OCI-LY1 (cell line): ENCODE measurements around the gene CCDC102B.

Source experiments
- H2AFZ ChIP-seq: fragments of 200-600 bp; sonication (generic), shearing (Covaris generic); 2 replicates; pipeline ENCODE4 v1.6.0; 2014; ENCODE audit warnings: antibody characterized with exemption, mild to moderate bottlenecking, low read length
- H3F3A ChIP-seq: fragments of 200-600 bp; sonication (generic), shearing (Covaris generic); 2 replicates; pipeline ENCODE4 v1.6.0; 2014; ENCODE audit warnings: mild to moderate bottlenecking, antibody characterized with exemption, low read length, moderate library complexity; ENCODE audit not compliant: insufficient read depth
- H3K27ac ChIP-seq: fragments of 200-600 bp; sonication (generic); 2 replicates; pipeline ENCODE4 v1.5.1; 2014; ENCODE audit warnings: low read length, mixed run types, mild to moderate bottlenecking, low read depth; ENCODE audit not compliant: poor library complexity, severe bottlenecking
- H3K27me3 ChIP-seq: fragments of 200-600 bp; sonication (generic); 2 replicates; pipeline ENCODE4 v1.6.0; 2014; ENCODE audit warnings: antibody characterized with exemption, mild to moderate bottlenecking, low read length, moderate library complexity; ENCODE audit not compliant: insufficient read depth
- H3K36me3 ChIP-seq: fragments of 200-600 bp; sonication (generic); 2 replicates; pipeline ENCODE4 v1.6.1; 2014; ENCODE audit warnings: mild to moderate bottlenecking, antibody characterized with exemption, low read length, moderate library complexity, mixed read lengths; ENCODE audit not compliant: insufficient read depth
- H3K4me1 ChIP-seq: fragments of 200-600 bp; sonication (generic); 2 replicates; pipeline ENCODE4 v1.5.1; 2014; ENCODE audit warnings: mild to moderate bottlenecking, low read length, moderate library complexity; ENCODE audit not compliant: insufficient read depth, severe bottlenecking
- H3K4me2 ChIP-seq: fragments of 200-600 bp; sonication (generic), shearing (Covaris generic); 2 replicates; pipeline ENCODE4 v1.6.1; 2014; ENCODE audit warnings: low read length
- H3K4me3 ChIP-seq: fragments of 200-600 bp; sonication (generic); 2 replicates; pipeline ENCODE4 v1.5.1; 2014; ENCODE audit warnings: low read length, low read depth, mild to moderate bottlenecking, mixed read lengths; ENCODE audit not compliant: poor library complexity, severe bottlenecking
- H3K79me2 ChIP-seq: fragments of 200-600 bp; shearing (Covaris generic); 2 replicates; pipeline ENCODE4 v1.6.1; 2016; ENCODE audit warnings: mixed run types, low read length, mixed read lengths; ENCODE audit not compliant: insufficient read depth
- H3K9ac ChIP-seq: fragments of 200-600 bp; sonication (generic), shearing (Covaris generic); 2 replicates; pipeline ENCODE4 v1.6.1; 2014; ENCODE audit warnings: mild to moderate bottlenecking, low read length, mixed read lengths
- H3K9me2 ChIP-seq: fragments of 200-600 bp; sonication (generic), shearing (Covaris generic); 2 replicates; pipeline ENCODE4 v1.6.1; 2014; ENCODE audit warnings: low read depth, mild to moderate bottlenecking, low read length, mixed read lengths
- H3K9me3 ChIP-seq: fragments of 200-600 bp; shearing (Covaris generic); 2 replicates; pipeline ENCODE4 v1.6.1; 2014; ENCODE audit warnings: low read length, mixed read lengths
- H4K20me1 ChIP-seq: fragments of 200-600 bp; sonication (generic), shearing (Covaris generic); 2 replicates; pipeline ENCODE4 v1.6.0; 2016; ENCODE audit warnings: mild to moderate bottlenecking, low read length; ENCODE audit not compliant: insufficient read depth
- CTCF ChIP-seq: fragments of 200-600 bp; sonication (generic), shearing (Covaris generic); IDR thresholded peaks from 2 replicates; pipeline ENCODE4 v1.5.1; 2017; ENCODE audit warnings: mild to moderate bottlenecking, antibody characterized with exemption, low read length, moderate library complexity, mixed read lengths
- EZH2 ChIP-seq: fragments of 200-600 bp; sonication (generic), shearing (Covaris generic); IDR thresholded peaks from 2 replicates; pipeline ENCODE4 v1.8.0; 2017; ENCODE audit warnings: borderline replicate concordance, mixed run types, mild to moderate bottlenecking, antibody characterized with exemption, low read length, moderate library complexity, mixed read lengths

CCDC102B gene

GRCh38 chr18:68915061-68915460 lies 117.2 kb downstream of the CCDC102B start:
- no peak overlapping the region for H3K27ac ChIP-seq
- no peaks in the 10 kb centered on the region for H3K36me3 ChIP-seq
- no peak overlapping the region for H2AFZ ChIP-seq
- H3F3A ChIP-seq: no peaks in the 10 kb centered on the region
- TF ChIP-seq EZH2 (no peak), CTCF (no peak)
- no peaks in the 10 kb centered on the region for H3K9me3 ChIP-seq
- H3K27me3 ChIP-seq: no peaks in the 10 kb centered on the region
- no peaks in the 10 kb centered on the region for H4K20me1 ChIP-seq
- no peaks in the 10 kb centered on the region for H3K9me2 ChIP-seq
- no peaks in the 10 kb centered on the region for H3K4me1 ChIP-seq
- no peak overlapping the region for H3K4me2 ChIP-seq
- no peak overlapping the region for H3K4me3 ChIP-seq
- H3K79me2 ChIP-seq: no peaks in the 10 kb centered on the region
- H3K9ac ChIP-seq: no peak overlapping the region

GRCh38 chr18:68916734-68917133 lies 118.9 kb downstream of the CCDC102B start:
- Histone ChIP-seq H3K79me2 (no peaks in the 10 kb centered on the region), H3K36me3 (no peaks in the 10 kb centered on the region), H3F3A (no peaks in the 10 kb centered on the region), H4K20me1 (no peaks in the 10 kb centered on the region), H3K27me3 (no peaks in the 10 kb centered on the region), H3K4me2 (no peak overlapping the region), H3K9me3 (no peaks in the 10 kb centered on the region), H3K4me3 (no peak overlapping the region), H3K9ac (no peak overlapping the region), H2AFZ (no peak overlapping the region), H3K4me1 (no peaks in the 10 kb centered on the region), H3K9me2 (no peaks in the 10 kb centered on the region), H3K27ac (no peak overlapping the region)
- TF ChIP-seq EZH2 (no peak), CTCF (no peak)

GRCh38 chr18:68918216-68918615 lies 120.3 kb downstream of the CCDC102B start:
- Histone ChIP-seq H3K9me2 (no peaks in the 10 kb centered on the region), H3K4me2 (no peak overlapping the region), H3K27ac (no peak overlapping the region), H3K36me3 (no peaks in the 10 kb centered on the region), H3K79me2 (no peaks in the 10 kb centered on the region), H3K4me1 (no peaks in the 10 kb centered on the region), H3K9me3 (no peaks in the 10 kb centered on the region), H3K9ac (no peak overlapping the region), H3K4me3 (no peak overlapping the region), H3F3A (no peaks in the 10 kb centered on the region), H2AFZ (no peak overlapping the region), H3K27me3 (no peaks in the 10 kb centered on the region), H4K20me1 (no peaks in the 10 kb centered on the region)
- TF ChIP-seq CTCF: no peak
- TF ChIP-seq EZH2: no peak
